ENCODE data around the gene HASPIN.

DNA sequence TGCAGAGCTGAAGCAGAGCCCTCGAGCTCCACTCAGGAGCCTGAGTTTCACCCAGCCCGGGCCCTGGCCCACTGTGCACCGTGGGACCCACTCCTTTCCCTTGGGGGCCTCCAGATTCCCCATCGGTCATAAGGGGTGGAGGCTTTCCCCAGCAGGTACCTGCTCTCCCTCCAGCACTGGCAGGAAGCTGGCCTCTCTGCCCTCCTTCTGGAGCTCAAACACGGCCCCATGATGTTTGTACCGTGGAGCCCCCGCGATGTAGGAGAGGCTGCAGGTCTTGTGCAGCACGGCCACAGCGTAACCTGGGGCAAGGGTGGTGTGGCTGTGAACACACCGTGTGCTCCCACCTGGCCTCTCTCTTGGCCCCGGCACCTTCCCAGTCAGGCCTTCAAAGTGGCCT lies 29.9 kb downstream of the HASPIN start:
- TF ChIP-seq, protein P1, sequence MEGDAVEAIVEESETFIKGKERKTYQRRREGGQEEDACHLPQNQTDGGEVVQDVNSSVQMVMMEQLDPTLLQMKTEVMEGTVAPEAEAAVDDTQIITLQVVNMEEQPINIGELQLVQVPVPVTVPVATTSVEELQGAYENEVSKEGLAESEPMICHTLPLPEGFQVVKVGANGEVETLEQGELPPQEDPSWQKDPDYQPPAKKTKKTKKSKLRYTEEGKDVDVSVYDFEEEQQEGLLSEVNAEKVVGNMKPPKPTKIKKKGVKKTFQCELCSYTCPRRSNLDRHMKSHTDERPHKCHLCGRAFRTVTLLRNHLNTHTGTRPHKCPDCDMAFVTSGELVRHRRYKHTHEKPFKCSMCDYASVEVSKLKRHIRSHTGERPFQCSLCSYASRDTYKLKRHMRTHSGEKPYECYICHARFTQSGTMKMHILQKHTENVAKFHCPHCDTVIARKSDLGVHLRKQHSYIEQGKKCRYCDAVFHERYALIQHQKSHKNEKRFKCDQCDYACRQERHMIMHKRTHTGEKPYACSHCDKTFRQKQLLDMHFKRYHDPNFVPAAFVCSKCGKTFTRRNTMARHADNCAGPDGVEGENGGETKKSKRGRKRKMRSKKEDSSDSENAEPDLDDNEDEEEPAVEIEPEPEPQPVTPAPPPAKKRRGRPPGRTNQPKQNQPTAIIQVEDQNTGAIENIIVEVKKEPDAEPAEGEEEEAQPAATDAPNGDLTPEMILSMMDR (IDR thresholded peaks at IDR 0.05) = no peak
- no peak for TF ChIP-seq POLR2A (IDR thresholded peaks at IDR 0.05)

All from testis (tissue), 2 donors.